Activated CD4-positive, alpha-beta memory T cell treated with anti-CD3 and anti-CD28 coated beads for 36 hours (primary cell): ENCODE data around the gene SDHB. TPM values are rescaled to one million over a fixed set of nuclear protein-coding genes. Genes with fewer than 3 reads are reported as not detected.
A peak's percentile ranks its signal among the peaks of the same experiment; 100 is the strongest.

ENCODE experiments used
- CTCF ChIA-PET: fragments of 350-600 bp; sonication (Branson Sonifier 250); formaldehyde crosslinking; loops from one replicate; lab custom pipeline; 2021; ENCODE audit warnings: antibody characterized with exemption, inconsistent platforms; lab: Charles Lee
- POLR2A ChIA-PET: fragments of 350-600 bp; sonication (Branson Sonifier 250); formaldehyde crosslinking; loops from one replicate; lab custom pipeline; 2021; ENCODE audit warnings: antibody characterized with exemption; lab: Charles Lee
- DNase-seq: peaks from one replicate; pipeline ENCODE4 v3.0.0-alpha.2; 2020
- H3K27ac Mint-ChIP-seq: one replicate; pipeline ENCODE4 v1.8.0; 2021; ENCODE audit warnings: mixed read lengths
- H3K27me3 Mint-ChIP-seq: one replicate; pipeline ENCODE4 v1.8.0; 2021; ENCODE audit warnings: mixed read lengths
- H3K36me3 Mint-ChIP-seq: one replicate; pipeline ENCODE4 v1.8.0; 2021; ENCODE audit warnings: mixed read lengths
- H3K4me1 Mint-ChIP-seq: one replicate; pipeline ENCODE4 v1.8.0; 2021; ENCODE audit warnings: low read depth, mixed read lengths
- H3K4me3 Mint-ChIP-seq: one replicate; pipeline ENCODE4 v1.8.0; 2021; ENCODE audit warnings: mild to moderate bottlenecking, mixed read lengths
- H3K9me3 Mint-ChIP-seq: one replicate; pipeline ENCODE4 v1.8.0; 2021; ENCODE audit warnings: mixed read lengths
- intact Hi-C: fragments of 100-400 bp; cut with micrococcal nuclease; formaldehyde crosslinking; loops from one replicate; pipeline ENCODE4 v1.15.1; 2023
- total RNA-seq, 2 experiments: library from RNA; stranded (reverse); gene quantifications; one replicate each; pipeline ENCODE4 v1.2.3, GENCODE V29; 2021

The SDHB gene
- total RNA-seq, 2 experiments from 2014 or later = 154 to 163 TPM

- Mint-ChIP-seq H3K36me3 (peaks cover 18% of the 10 kb centered on the region), H3K4me3 (no peak overlapping the region), H3K4me1 (peaks cover 12% of the 10 kb centered on the region), H3K27ac (no peak overlapping the region), H3K9me3 (no peaks in the 10 kb centered on the region), H3K27me3 (no peaks in the 10 kb centered on the region)
- POLR2A ChIA-PET = interaction anchor here (0.8 kb wide), 1 partner anchor 102 kb away, joined by 3 read pairs; no protein-coding TSS in a partner anchor
- DNase-seq = no peak
- CTCF ChIA-PET = no interaction called here
- intact Hi-C loops = no loop called here
Observed at GRCh38 chr1:17016317-17016661, 37.5 kb downstream of the SDHB start.

- no peak for DNase-seq
- Mint-ChIP-seq H3K4me3 (no peak overlapping the region), H3K9me3 (no peaks in the 10 kb centered on the region), H3K36me3 (peaks cover 13% of the 10 kb centered on the region), H3K4me1 (peaks cover 19% of the 10 kb centered on the region), H3K27ac (no peak overlapping the region), H3K27me3 (no peaks in the 10 kb centered on the region)
- intact Hi-C loops = no loop called here
- POLR2A ChIA-PET = no interaction called here
- CTCF ChIA-PET = no interaction called here
Observed at GRCh38 chr1:17014671-17015567, 38.9 kb downstream of the SDHB start.

- H3K4me3 Mint-ChIP-seq = no peak overlapping the region
- no peaks in the 10 kb centered on the region for H3K27me3 Mint-ChIP-seq
- peaks cover 5% of the 10 kb centered on the region for H3K36me3 Mint-ChIP-seq
- CTCF ChIA-PET = interaction anchor here (0.5 to 1.5 kb wide), 2 partner anchors 53 to 398 kb away, joined by 3 to 5 read pairs; no protein-coding TSS in a partner anchor
- H3K27ac Mint-ChIP-seq = no peak overlapping the region
- peaks cover 14% of the 10 kb centered on the region for H3K4me1 Mint-ChIP-seq
- no peak for DNase-seq
- intact Hi-C loops = no loop called here
- POLR2A ChIA-PET = no interaction called here
- H3K9me3 Mint-ChIP-seq = no peaks in the 10 kb centered on the region
Observed at GRCh38 chr1:17013491-17014320, 40.1 kb downstream of the SDHB start.

GRCh38 chr1:17012775-17013490 is 40.9 kb downstream of the SDHB start:
- ChIA-PET POLR2A (no interaction called here), CTCF (interaction anchor here (1.5 kb wide), 1 partner anchor 53 kb away, joined by 5 read pairs; no protein-coding TSS in a partner anchor)
- Mint-ChIP-seq H3K27ac (no peak overlapping the region), H3K9me3 (no peaks in the 10 kb centered on the region), H3K4me1 (peaks cover 14% of the 10 kb centered on the region), H3K27me3 (no peaks in the 10 kb centered on the region), H3K36me3 (peaks cover 2% of the 10 kb centered on the region), H3K4me3 (no peak overlapping the region)
- no peak for DNase-seq
- intact Hi-C loops = no loop called here

- POLR2A ChIA-PET = no interaction called here
- peak within 1 kb of the TSS; percentile 84 for H3K4me3 Mint-ChIP-seq
- CTCF ChIA-PET = no interaction called here
- peak; percentile 85 for DNase-seq
- H3K36me3 Mint-ChIP-seq = no peaks in the 10 kb centered on the region
- H3K4me1 Mint-ChIP-seq = peaks cover 14% of the 10 kb centered on the region
- no peaks in the 10 kb centered on the region for H3K27me3 Mint-ChIP-seq
- H3K9me3 Mint-ChIP-seq = no peaks in the 10 kb centered on the region
- H3K27ac Mint-ChIP-seq = peak within 1 kb of the TSS; percentile 28
- intact Hi-C loops = loop anchor here (1.0 to 2.0 kb wide), 2 partner anchors 43 to 51 kb away; partner anchors contain the start of gene SDHB
Observed at GRCh38 chr1:17011439-17012307, 42.2 kb downstream of the SDHB start, which contains the start of gene ATP13A2. TSS of gene ATP13A2 (minus strand) at chr1:17011928. CDS start at chr1:17011738, 190 bp downstream.

- peaks cover 14% of the 10 kb centered on the region for H3K4me1 Mint-ChIP-seq
- H3K36me3 Mint-ChIP-seq = no peaks in the 10 kb centered on the region
- intact Hi-C loops = loop anchor here (1.0 to 2.0 kb wide), 2 partner anchors 43 to 50 kb away; partner anchors contain the start of gene SDHB
- peak overlapping the region; percentile 84 for H3K4me3 Mint-ChIP-seq
- peak overlapping the region; percentile 28 for H3K27ac Mint-ChIP-seq
- POLR2A ChIA-PET = no interaction called here
- DNase-seq = no peak
- no peaks in the 10 kb centered on the region for H3K27me3 Mint-ChIP-seq
- H3K9me3 Mint-ChIP-seq = no peaks in the 10 kb centered on the region
- CTCF ChIA-PET = no interaction called here
Observed at GRCh38 chr1:17011092-17011438, 42.8 kb downstream of the SDHB start.

GRCh38 chr1:17009706-17010105 is 44.1 kb downstream of the SDHB start:
- H3K27ac Mint-ChIP-seq = no peak overlapping the region
- no peak overlapping the region for H3K4me3 Mint-ChIP-seq
- ChIA-PET CTCF (interaction anchor here (0.7 to 1.3 kb wide), 4 partner anchors 10 to 58 kb away, joined by 3 to 11 read pairs (median 4); no protein-coding TSS in a partner anchor), POLR2A (no interaction called here)
- no peaks in the 10 kb centered on the region for H3K9me3 Mint-ChIP-seq
- no peaks in the 10 kb centered on the region for H3K36me3 Mint-ChIP-seq
- no peaks in the 10 kb centered on the region for H3K27me3 Mint-ChIP-seq
- intact Hi-C loops = loop anchor here (2.0 kb wide), 1 partner anchor 49 kb away; no protein-coding TSS in a partner anchor
- H3K4me1 Mint-ChIP-seq = peaks cover 14% of the 10 kb centered on the region
- DNase-seq = no peak

GRCh38 chr1:17008208-17008855 is 45.5 kb downstream of the SDHB start:
- no peak for DNase-seq
- ChIA-PET POLR2A (no interaction called here), CTCF (interaction anchor here (1.3 kb wide), 1 partner anchor 56 kb away, joined by 5 read pairs; no protein-coding TSS in a partner anchor)
- no peak overlapping the region for H3K27ac Mint-ChIP-seq
- peaks cover 4% of the 10 kb centered on the region for H3K36me3 Mint-ChIP-seq
- intact Hi-C loops = no loop called here
- no peaks in the 10 kb centered on the region for H3K27me3 Mint-ChIP-seq
- H3K4me1 Mint-ChIP-seq = peaks cover 14% of the 10 kb centered on the region
- H3K9me3 Mint-ChIP-seq = no peaks in the 10 kb centered on the region
- H3K4me3 Mint-ChIP-seq = no peak overlapping the region

GRCh38 chr1:17007121-17007520 is 46.7 kb downstream of the SDHB start:
- CTCF ChIA-PET = no interaction called here
- POLR2A ChIA-PET = no interaction called here
- Mint-ChIP-seq H3K4me3 (no peak overlapping the region), H3K9me3 (no peaks in the 10 kb centered on the region), H3K27ac (no peak overlapping the region), H3K36me3 (peaks cover 4% of the 10 kb centered on the region), H3K4me1 (peaks cover 13% of the 10 kb centered on the region), H3K27me3 (no peaks in the 10 kb centered on the region)
- DNase-seq = no peak
- intact Hi-C loops = no loop called here

- Mint-ChIP-seq H3K36me3 (peaks cover 9% of the 10 kb centered on the region), H3K9me3 (no peaks in the 10 kb centered on the region), H3K4me3 (no peak overlapping the region), H3K27ac (no peak overlapping the region), H3K27me3 (no peaks in the 10 kb centered on the region), H3K4me1 (peaks cover 7% of the 10 kb centered on the region)
- POLR2A ChIA-PET = no interaction called here
- CTCF ChIA-PET = no interaction called here
- DNase-seq = no peak
- intact Hi-C loops = no loop called here
Observed at GRCh38 chr1:17005365-17005740, 48.5 kb downstream of the SDHB start.
